H54 (cell line): ENCODE results near the gene RANBP3L.
A peak's percentile ranks its signal among the peaks of the same experiment; 100 is the strongest.
"Not testable (repeated sequence)": the region's sequence is repeated elsewhere in the genome, so short reads cannot be mapped to it uniquely, and the experiment has no call there.

Experiments used
- DNase-seq: peaks from one replicate; pipeline ENCODE4 v3.0.0; 2011; ENCODE audit warnings: low spot score, mixed read lengths; ENCODE audit not compliant: insufficient read length
- FAIRE-seq: peaks from 3 replicates; lab custom pipeline; 2011; peaks lifted over from hg19 to GRCh38; lab: Jason Lieb, UNC
- POLR2A ChIP-seq: IDR thresholded peaks from 2 replicates; pipeline ENCODE4 v1.6.1; 2011; ENCODE audit warnings: low read depth, mild to moderate bottlenecking, low read length

Gene RANBP3L

GRCh38 chr5:36227046-36227445 lies 74.7 kb downstream of the RANBP3L start:
- no peak for TF ChIP-seq POLR2A
- DNase-seq (no peak), FAIRE-seq (no peak)

DNA sequence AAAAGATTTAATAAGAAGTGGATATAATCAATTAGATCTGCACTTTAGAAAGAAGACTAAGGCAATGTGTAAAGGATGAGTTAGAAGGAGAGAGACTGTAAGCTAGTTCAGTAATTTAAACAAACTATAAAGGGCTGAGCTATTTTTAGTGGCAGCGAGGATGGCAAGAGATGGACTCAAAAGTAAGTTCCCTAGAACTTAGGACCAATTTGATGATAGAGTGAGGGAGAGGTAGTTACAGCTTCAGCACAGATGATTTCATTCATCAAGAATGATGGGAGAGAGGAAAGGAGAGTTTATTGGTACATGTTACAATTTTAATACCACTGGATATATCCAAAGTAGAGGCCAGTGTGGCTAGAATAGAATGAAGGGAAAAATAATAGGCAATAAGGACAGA lies 79.1 kb downstream of the RANBP3L start:
- DNase-seq: no peak
- no peak for FAIRE-seq

DNA sequence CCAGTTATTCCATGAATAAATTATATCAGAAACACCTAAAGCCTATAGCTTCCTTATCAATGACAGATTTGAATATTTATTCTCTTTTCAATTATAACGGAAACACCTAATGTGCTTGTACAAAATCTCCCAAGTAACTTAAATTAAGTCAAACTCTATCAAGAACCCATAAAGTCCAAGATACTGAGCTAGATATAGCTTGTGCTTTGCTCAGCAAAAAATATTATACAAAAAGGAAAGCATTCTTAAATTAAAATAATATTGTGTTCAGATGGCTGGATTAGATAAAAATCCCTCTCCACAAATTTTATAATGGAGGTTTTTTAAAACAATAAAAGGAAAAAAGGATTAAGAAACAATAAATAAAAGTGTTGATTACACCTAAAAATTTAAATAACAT lies 83.7 kb downstream of the RANBP3L start:
- FAIRE-seq: no peak
- no peak for DNase-seq
- TF ChIP-seq POLR2A: no peak

More for the DNA sequence above, 79.1 kb downstream of the RANBP3L start:
- no peak for TF ChIP-seq POLR2A

DNA sequence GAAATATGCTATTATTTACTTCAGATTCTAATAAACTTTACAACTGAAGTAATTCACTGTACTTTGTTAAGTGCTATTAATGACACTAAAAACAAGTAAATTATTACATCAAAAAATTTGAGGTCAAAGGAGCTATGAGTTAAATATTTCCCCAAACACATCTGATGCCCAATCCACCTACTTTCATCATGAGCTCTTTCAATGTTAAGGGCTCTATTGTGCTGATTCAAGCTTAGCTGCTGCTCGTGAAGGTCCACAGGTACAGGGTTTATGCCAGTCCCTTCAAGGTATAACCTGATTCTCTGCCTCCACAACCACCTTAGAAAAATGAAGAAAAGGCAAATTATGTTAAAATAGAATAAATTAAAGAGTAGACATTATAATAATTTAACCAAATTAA lies 84.1 kb downstream of the RANBP3L start:
- no peak for TF ChIP-seq POLR2A
- DNase-seq: no peak
- no peak for FAIRE-seq

DNA sequence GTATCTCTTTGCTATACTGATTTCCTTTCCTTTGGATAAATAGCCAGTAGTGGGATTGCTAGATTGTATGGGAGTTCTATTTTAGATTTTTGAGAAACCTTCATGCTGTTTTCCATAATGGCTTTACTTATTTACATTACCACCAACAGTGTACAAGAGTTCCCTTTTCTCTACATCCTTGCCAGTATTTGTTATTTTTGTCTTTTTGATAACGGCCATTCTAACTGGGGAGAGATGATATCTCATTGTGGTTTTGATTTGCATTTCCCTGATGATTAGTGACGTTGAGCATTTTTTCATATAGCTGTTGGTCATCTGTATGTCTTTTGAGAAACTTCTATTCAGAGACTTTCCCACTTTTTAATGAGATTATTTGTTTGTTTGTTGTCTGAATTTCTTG lies 85.8 kb downstream of the RANBP3L start:
- peak; percentile 65 for FAIRE-seq
- TF ChIP-seq POLR2A: no peak
- DNase-seq: no peak

DNA sequence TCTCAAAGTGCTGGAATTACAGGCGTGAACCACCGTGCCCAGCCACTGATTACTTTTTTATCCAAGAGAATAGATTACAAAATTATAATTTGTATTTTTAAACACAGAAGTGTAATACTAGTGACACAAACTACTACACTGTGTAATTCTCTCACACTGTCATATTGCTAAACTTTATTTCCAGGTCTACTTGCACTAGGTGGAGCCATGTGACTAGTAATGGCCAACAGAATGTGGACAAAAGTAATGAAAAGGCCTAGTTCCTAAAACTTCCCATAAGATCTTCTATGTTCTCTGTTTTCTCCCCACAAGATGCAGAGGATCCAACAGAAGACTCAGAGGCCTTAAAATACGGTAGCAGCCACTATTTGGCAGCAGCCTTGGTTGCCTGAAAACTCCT lies 87.3 kb downstream of the RANBP3L start:
- FAIRE-seq (no peak), DNase-seq (no peak)
- TF ChIP-seq POLR2A: no peak

DNA sequence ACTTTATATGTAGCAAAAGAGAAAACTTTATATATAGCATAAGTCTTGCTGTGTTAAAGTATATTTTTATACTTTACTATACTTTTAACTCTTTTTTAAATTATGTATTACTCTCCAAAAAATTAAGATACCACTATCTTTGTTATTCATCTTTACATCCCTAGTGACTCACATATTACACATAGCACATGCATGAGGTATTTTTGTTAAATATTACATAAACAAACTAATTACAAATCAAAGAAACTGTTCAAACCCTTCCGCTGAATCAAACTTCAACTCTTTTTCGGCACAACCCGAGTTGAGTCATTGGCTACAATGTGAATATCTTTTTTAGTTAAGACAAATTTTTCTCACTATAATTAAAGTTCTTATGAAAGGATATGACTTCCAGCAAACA lies 92.0 kb downstream of the RANBP3L start:
- FAIRE-seq (no peak), DNase-seq (no peak)

DNA sequence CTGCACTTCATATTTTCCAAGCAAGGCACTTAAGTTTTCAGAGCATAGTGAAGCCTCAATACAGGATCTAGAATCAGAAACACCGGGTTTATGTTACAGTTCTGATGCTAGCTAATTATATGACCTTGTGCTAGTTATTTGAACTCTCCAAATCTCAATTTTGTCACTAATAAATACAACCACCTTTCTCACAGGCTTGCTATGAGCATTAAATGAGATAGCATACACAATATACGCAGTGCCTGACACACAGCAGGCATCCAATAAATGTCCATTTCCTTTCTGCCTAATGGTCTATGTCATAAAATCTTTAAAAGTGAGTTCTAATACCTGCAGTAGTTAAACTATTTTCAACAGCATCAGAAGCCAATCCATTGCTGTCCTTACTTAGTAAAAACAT lies 92.9 kb downstream of the RANBP3L start:
- DNase-seq (no peak), FAIRE-seq (peak; percentile 57)
- TF ChIP-seq POLR2A: no peak

More for the DNA sequence above, 92.0 kb downstream of the RANBP3L start:
- TF ChIP-seq POLR2A: no peak

GRCh38 chr5:36206913-36207312 lies 94.8 kb downstream of the RANBP3L start:
- DNase-seq (no peak), FAIRE-seq (peak; percentile 55)
- no peak for TF ChIP-seq POLR2A

DNA sequence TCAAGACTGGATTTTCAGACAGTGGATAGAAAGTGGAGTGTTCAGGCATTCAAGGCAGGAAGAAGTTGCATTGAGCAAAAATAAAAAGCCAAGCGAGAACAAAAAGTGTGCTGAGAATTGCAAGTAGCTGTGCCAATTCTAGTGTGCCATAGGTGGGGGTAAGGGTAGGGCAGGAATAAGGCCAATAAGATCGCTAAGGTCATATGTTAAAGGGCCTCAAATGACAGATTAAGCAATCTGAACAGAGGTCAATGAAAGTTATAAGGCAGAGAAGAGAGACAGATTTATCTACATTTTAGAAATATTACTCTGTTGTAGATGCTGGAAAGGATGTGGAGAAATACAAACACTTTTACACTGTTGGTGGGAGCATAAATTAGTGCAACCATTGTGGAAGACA lies 96.4 kb downstream of the RANBP3L start:
- peak; percentile 67 for FAIRE-seq
- TF ChIP-seq POLR2A: no peak
- no peak for DNase-seq

- peak; percentile 38 for FAIRE-seq
- DNase-seq: no peak
- TF ChIP-seq POLR2A: no peak
These were observed 99.2 kb downstream of the RANBP3L start for GRCh38 chr5:36202521-36202961.

- TF ChIP-seq POLR2A: no peak
- DNase-seq: no peak
- FAIRE-seq: peak; percentile 81
These were observed 101.2 kb downstream of the RANBP3L start for GRCh38 chr5:36200513-36200912.

GRCh38 chr5:36199620-36200019 lies 102.1 kb downstream of the RANBP3L start:
- DNase-seq: no peak
- FAIRE-seq: peak; percentile 70
- no peak for TF ChIP-seq POLR2A

DNA sequence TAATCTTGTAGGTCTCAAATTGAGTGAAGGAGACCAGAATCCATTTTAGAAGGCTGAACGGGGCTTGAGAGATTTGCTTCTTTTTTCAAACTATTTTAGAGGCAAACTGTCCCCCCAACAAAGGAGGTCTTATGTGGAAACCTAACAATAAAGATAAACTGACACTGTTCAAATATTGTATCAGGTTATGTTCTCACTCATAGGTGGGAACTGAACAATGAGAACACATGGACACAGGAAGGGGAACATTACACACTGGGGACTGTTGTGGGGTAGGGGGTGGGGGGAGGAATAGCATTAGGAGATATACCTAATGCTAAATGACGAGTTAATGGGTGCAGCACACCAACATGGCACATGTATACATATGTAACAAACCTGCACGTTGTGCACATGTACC lies 102.9 kb downstream of the RANBP3L start:
- not testable (repeated sequence) for FAIRE-seq, DNase-seq
